Middle frontal gyrus (tissue), 1 donor: ENCODE measurements around the gene SMCO2.

ENCODE experiments used
- DNase-seq: peaks from one replicate; pipeline ENCODE4 v3.0.0-alpha.2; 2015; ENCODE audit warnings: low spot score; ENCODE audit errors: extremely low spot score

Gene SMCO2

DNA sequence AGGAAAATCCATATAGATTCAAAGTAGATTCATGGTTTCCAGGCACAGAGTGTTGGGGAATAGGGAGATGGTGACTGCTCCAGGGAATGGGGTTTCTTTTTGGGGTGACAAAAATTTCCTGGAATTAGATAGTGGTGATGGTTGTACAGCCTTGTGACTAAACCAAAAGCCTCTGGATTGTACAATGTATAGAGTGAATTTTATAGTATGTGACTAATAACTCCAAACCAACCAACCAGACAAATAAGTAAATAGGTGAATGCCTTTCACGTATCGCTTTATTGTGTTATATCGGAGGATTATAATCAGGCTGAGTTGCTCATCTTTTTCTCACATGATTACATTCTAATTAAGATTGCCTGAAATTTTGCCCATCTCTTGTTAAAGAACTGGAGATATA, 52.8 kb downstream of the SMCO2 start:
- DNase-seq = no peak

DNA sequence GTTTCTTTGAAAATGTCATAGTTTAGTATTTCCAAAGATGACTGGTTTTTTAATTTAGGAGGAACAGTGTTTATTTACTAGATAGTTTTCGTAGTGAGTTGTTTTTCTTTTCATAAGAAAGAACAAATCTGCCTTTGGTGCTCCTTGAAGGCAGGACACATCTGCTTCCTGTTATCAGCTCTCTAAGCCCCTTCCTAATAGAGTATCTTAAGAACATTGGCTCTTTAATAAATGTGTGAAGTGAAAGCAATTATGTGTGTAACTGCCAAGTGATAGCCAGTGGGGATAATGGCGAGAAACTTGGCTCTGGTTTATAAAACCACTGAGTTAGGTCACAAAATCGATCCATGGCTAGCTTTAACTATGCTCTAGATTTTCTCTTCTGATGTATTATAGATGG, 54.0 kb downstream of the SMCO2 start:
- DNase-seq = no peak

DNA sequence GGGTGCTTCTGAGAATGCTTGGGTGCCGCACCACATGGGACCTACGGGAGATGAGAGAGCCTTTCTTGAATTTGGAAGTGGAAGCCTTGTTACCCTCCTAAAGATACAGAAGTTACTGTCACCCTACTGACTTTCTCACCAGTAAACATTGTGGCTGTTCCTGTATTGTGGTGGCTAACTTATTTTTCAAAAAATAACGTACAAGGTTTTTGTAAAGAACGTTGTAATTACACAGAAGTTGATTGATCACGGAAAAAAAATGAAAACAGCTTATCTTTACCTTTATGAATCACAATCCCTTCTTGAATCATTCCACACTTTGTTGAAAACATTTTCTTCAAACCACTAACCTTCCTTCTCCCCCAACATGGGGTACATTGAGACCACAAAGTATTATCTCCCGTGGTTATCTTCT, 55.5 kb downstream of the SMCO2 start:
- no peak for DNase-seq

DNA sequence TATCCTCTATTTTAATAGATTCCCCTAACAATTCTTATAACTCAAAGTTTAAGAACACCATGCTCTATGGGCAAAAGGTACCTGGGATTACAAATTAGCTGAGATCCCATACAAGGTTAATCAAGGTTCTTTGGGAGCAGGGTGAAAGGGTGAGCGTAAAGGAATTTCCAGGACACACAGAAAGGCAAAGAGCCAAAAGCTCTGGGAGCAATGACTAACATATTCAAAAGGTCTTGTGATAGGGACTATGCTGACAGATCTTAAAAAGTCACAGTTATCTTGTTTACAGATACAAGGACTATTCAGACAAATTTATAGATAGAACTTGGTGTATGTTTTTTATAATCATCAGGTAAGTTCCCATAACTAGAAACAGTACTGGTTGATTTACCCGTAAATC, 58.0 kb downstream of the SMCO2 start:
- no peak for DNase-seq

DNA sequence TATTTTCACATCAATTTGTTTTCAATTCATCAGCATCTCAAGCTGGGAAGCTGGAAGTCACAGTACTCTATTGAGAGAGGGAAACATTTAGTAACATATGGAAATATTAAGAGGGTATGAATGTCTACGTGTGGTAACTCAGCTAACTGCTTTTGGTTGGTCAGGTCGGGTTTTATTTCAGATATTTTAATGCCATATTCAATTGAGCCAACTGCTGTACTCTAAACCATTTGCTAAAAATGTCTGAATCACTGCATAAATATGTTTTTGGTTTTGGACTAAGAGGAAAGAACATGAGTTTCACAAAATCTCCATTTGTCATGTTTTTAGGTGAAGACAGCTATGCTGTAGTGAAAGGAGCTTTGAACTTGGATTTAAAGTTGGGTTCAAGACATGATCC, 58.6 kb downstream of the SMCO2 start:
- no peak for DNase-seq

DNA sequence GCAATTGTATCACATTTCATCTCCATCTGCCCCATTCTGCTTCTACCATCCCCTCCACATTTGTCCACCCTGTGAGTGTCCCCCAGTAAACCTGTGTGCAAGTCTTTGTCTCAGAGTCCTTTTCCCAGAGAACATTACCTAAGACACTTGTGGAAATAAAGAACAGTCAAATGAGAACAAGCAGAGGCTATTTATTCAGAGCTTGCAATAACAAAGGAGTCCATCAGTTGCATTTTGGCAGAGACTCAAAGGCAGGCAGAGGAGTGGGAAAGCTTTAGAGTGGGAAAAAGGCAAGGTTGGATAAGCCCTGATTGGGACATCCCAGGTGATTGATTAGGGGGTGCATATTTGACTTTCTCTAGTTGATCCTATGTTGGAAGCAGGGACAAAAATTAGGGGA, 59.2 kb downstream of the SMCO2 start:
- no peak for DNase-seq

DNA sequence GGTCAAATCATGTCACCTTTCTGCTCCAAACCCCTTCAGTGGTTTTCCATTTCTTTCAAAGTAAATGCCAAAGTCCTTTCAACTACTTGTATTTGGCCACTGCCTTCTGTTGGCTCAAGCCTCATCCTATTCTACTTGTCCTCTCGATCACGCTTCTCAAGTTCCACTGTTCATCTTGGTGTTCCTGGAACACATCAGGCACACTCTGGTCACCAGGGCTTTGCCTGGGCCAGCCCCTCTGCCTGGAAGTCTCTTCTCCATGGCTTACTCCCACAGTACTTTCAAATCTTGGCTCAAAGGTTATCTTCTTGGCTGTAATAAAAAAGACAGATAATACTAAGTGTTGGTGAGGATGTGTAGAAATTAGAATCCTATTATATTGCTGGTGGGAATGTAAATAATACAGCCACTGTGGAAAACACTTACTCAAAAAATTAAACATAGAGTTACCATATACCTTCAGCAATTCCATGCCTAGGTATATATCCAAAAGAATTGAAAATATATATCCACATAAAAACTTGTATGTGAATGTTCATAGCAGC, 60.2 kb downstream of the SMCO2 start:
- no peak for DNase-seq

DNA sequence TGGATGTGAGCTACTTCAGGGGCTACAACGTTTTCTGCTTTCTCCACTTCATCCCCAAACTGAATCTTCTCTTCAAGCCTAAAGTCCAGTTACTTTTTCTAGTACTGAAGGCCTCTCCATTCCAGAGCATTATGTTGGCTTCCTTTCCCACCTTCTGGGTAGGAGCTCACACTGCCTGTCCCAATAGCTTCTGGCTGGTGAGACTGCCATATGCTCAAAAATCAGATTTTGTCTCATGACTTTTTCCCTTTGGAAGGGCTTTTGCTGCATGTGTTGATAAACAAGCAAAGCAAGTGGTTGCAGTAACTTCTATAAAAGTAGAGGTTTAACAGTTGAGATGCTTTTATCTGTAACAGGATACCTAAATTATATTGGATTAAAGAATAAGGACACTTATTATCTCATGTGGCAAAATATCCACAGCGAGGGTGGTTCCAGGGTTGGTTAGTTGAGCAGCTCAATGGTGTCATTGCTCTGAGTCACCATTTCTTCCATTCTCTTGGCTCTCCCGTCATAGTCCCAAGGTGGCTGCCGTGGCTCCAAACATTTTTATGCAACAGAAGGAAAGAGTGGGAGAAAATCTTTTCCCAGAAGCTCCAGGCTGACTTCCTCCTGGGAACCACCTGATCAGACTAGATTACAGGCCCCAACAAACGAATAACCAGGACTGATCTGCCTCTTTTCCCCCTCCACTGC, 62.3 kb downstream of the SMCO2 start:
- no peak for DNase-seq

DNA sequence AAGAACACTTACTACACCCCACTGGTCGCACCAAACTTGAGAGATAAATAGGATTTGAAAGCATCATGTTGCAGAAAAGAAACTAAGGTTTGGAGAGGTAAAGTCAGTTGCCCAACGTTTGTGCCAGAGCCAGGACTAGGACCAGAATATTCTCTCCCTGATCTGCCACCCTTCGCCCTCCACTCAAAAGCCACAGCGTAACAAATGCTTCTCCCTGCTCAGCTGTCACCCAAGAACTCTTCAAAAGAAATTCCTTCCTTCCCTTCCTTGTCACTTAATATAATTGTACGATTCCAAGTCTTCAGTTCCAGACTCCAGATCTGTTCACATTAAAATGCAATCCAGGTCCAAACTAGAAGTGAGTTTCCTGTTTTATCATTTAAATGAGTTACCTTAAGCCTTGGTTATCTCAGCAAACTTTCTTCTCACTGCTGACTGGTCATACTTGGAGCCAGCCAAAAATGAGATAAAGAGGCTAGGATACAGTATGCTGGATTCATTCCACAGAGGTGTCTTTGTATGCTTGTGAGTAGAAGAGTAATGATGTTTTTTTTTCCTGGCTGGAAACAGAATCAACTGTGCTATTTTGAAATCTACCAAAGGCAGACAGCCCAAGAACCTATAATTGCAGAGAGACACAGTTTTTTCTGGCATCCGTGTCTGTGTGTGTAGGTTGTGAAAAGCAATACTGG, 64.6 kb downstream of the SMCO2 start:
- peak; percentile 52 for DNase-seq

DNA sequence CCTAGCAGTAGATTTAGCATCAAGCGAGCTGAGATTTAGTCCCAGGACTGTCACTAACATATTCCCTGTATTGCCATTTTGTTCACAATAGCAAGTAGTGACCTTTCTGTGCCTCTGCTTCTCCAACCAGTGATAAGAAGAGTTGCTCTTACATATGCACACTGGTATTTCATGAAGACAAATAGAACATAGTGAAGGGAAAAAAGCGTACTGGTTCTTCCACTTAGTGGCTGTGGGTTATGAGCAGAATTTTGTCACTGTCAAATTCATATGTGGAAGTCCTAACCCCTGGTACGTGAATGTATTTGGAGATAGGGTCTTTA, 65.1 kb downstream of the SMCO2 start:
- no peak for DNase-seq

DNA sequence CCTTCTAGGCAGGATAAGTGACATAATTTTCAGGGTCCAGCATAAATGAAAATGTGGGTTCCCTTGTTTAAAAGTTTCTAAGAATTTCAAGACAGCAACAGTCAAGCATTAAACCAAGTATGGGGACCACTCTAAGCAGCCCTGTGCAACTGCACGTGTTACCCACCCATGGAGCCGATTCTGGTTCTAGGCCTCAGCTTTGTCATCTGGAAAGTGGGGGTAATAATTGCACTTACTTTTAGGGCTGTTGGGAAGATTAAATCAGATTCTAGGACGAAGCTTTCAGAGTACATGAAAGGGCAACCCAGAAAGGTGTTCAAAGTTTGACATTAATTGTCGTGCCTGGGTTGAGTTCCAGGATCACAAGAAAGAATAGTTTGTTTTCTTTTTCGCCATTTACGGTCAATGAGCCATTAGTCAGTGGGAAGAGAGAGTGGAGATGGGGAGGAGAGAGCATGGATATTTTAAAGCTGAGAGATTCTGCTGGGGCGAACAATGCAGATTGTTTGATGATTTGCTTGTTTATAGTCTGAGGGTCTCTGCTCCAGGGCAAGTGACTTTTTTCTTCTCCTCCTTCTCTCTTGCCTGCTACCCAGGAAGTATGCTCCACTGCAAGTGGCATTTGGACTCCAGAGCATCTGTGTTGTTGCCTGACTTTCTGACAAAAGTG, 66.8 kb downstream of the SMCO2 start:
- no peak for DNase-seq

DNA sequence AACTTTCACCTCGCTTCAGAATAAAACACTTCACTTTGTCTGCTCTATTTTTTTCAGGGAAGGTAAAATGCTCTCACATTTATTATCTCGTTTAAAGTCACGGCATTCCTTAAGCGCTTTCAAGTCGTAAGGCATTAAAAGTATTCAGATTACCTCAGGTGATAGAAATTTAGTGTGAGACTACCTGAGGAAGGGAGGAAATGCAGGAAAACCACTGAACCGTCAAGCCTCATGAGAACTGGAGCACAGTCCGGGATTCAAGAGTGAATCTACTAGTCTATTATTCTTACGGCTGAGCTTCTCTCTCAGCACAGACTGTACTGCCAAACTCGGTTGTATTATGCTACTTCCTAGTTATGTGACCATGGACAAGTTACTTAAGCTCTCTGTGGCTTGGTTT, 69.1 kb downstream of the SMCO2 start:
- no peak for DNase-seq

DNA sequence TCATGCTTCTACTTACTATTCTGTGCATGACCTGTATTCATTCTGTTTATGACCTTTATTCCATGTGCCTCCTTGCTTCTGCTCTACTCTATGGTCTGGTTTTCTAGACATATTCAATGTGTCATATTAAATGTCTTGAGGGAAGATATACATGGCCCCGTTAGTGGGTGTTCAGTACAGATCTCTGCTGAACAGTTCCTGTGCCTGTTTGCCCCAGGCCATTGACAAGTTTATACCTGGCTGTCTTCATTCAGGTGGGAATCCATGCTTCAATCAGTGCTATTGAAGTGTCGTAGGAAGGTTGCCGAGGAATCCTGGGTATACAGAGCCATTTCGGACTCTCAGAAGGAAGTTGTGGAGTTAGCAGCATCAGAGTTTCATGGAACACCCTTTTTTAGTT, 70.1 kb downstream of the SMCO2 start:
- DNase-seq = no peak

DNA sequence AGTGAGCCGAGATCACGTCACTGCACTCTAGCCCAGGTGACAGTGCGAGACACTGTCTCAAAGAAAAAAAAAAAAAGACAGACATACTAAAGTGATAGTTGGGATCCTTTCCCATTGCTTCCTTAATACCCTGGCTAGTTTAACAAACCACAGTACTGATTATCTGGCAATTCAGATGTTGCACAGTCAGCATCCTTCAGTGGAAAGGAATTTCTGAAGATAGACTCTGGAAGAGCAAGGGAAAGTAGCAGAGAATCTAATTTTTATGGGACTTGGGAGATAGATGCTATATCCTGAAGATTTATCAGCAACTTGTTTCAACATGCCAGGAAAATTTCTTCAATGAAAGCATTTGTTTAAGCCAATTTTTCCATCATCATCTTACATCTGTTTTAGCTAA, 71.0 kb downstream of the SMCO2 start:
- DNase-seq = no peak

DNA sequence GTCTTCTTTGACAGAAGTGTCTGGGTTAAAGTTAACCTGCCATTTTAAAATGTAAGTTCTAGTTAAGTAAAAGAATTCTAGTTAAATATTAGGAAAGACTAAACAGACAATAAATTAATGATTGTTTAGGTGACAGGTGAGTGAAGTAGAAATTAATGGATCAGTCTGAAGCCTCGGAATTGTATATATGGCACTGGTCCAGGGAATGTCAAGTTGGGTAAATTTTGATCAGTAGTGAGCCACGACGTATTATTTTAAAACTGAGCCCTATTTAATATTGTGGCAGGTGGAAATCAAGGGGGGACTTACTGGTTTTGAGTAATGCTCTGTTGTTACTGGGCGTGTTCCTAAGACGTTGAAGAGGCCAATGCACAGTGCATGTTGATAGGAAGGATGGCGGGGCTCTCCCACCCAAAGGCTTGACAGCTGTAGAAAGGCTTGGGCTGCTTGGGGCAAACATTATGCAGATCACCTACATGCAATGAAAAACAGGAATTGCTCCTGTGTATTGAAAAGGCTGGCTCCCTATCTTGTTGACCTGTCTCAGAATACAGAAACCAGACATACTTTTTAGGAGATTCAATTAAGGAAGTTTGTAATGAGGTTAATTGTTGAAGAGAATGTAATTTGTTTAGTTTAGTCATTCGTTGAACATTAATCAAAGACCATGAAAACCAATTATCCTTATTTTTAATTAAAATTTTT, 71.6 kb downstream of the SMCO2 start:
- no peak for DNase-seq

DNA sequence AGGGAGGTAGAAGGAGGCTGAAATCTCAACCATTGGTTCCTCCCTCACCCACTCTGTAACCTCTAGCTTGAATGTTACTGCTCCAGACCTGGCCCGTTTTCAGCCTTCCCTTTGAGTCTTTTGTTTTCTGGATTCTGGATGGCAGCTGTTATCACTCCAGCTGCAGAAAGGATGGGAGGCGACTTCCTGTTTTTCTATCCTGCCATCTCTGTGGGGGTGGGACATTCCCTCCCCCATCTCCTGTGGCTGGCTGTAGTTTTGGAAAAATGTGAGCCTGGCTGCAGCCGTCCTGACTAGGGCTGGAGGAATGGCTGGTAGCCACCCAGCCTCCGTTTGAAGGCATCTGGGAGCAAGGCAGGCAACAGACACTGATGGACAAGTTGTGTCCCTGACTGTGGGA, 74.5 kb downstream of the SMCO2 start:
- DNase-seq = no peak

DNA sequence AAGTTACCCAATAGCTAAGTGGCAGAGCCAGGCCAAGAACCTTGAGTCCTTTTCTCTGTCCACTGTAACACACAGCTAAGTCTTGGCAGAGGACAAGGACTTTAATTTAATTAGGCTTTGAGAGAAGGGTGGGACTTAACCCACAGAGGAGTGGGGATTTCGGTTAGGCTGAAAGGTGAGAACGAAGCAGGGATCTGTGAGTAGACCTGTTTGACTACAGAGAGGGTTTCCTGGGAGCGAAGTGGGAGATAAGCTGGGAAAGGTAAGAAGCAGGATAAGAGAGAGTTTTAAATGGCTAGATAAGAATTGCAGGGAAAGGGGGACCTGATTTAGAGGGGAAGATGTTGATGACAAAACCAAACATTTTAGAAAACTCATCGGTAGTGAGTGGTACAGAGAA, 75.4 kb downstream of the SMCO2 start:
- no peak for DNase-seq

DNA sequence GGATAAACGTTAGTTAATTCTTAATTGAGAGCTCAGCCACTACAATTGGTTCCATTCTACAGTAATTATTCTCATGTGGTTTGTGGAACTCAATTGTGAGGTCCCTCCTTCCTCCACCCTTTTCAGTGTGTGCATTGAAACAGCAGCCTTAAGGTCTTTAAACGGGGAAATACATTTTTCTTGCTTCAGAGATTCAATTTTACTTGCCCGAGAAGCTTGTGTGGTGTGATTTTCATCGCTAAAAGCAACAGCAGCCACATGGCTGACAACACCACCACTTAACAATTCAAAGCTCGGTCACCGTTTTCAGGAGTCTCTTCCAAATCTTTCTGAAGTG, 76.7 kb downstream of the SMCO2 start:
- DNase-seq = no peak

DNA sequence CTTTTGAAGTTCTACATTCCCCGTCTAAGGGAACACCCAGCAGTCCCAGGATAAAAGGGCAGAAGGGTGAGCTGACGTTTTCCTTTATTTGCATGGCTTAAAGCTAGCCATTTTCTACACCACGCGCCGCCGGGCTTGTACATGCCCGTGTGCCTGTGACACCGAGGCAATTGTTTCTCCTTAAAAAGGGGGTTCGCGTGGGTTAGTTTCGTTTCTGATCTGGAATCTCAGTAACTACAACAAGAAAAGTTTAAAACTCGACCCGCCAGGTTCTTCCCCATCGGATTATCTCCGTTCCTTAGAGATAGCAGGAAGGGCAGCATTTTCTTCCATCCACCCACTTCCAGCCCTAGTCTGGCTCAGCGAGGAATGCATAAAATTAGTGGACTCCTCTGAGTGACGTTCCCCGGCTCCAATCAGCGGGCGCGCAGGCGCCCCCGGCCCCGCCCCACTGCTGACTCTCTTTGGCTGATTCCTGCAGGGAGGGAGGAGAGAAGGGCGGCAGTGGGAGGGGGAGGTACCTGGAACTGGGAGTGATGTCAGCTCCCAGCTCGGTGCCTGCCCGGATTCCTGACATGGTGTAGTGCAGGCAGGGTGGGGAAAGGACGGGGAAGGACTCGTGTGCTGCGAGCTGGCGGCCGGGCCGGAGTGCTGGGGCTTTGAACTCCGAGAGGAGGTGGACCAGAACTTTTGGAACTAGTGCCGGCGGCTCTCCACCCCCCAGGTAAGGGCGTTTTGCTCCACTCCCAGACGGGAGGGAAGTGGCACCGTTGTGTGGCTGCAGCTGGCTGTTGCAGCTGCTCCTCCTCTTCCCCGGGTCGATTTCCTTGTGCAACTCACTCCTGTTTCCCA, 77.3 kb downstream of the SMCO2 start, which contains the start of gene PPFIBP1:
TSS of gene PPFIBP1 (plus strand) at position 565 of the 852 bp plus-strand sequence. CDS start 109,191 bp downstream, outside the sequence.
- peak; percentile 93 for DNase-seq

DNA sequence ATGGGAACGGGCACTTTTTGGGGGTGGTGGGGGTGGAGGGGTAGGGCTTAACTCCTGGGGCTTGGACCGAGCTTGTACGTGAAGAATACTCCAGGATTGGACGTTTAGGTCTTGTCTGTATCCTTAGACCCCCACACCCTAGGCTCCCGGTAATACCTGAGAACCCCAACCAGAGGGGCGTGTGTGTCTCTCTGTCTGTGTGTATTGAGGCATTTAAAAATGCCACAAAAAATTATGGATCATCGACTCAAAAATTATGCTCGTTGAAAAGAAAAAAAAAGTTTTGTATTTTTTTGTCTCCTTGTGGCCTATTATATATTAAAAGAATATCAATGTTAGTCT, 77.9 kb downstream of the SMCO2 start:
- DNase-seq = no peak
